GM12878 (cell line): ENCODE data around the gene LRRC27.

Experiments used
- BCL11A ChIP-seq: IDR thresholded peaks from 2 replicates; pipeline ENCODE4 v1.6.1; 2011; ENCODE audit warnings: low read depth, low read length
- HDAC6 ChIP-seq: fragments of 200-600 bp; sonication (generic); IDR thresholded peaks from one replicate; pipeline ENCODE4 v1.8.0; 2017; ENCODE audit warnings: antibody characterized with exemption; ENCODE audit not compliant: unreplicated experiment
- RAD21 ChIP-seq: IDR thresholded peaks from 2 replicates; pipeline ENCODE4 v1.6.1; 2011; ENCODE audit warnings: mild to moderate bottlenecking, low read depth, low read length, moderate library complexity; ENCODE audit not compliant: insufficient read depth
- SMC3 ChIP-seq: IDR thresholded peaks from 2 replicates; pipeline ENCODE4 v1.6.1; 2011; ENCODE audit warnings: low read length, improper control_type of control experiment, borderline replicate concordance
- USF1 ChIP-seq: IDR thresholded peaks from 2 replicates; pipeline ENCODE4 v1.6.1; 2011; ENCODE audit warnings: borderline replicate concordance, low read depth, mild to moderate bottlenecking, moderate library complexity, mixed read lengths, low read length; ENCODE audit not compliant: insufficient read depth; ENCODE audit errors: extremely low read length
- USF2 ChIP-seq: IDR thresholded peaks from 2 replicates; pipeline ENCODE4 v1.6.1; 2011; ENCODE audit warnings: low read depth, low read length, improper control_type of control experiment, borderline replicate concordance
- TF ChIP-seq, protein P1 (sequence below), 3 experiments: IDR thresholded peaks in 2 of 3; conservative IDR thresholded peaks in 1 of 3; 2 replicates each; pipeline ENCODE4 v1.5.1; 2011; ENCODE audit warnings: low read depth in 3 of 3, low read length in 3 of 3, mild to moderate bottlenecking in 3 of 3, control low read depth in 2 of 3, moderate library complexity in 2 of 3, inconsistent platforms in 1 of 3, mixed read lengths in 1 of 3; ENCODE audit not compliant: control insufficient read depth in 2 of 3, insufficient read depth in 1 of 3; ENCODE audit errors: extremely low read depth in 1 of 3

GRCh38 chr10:132290631-132291030 lies 41.4 kb upstream of the LRRC27 start:
- no peak for TF ChIP-seq SMC3
- no peak for TF ChIP-seq RAD21
- TF ChIP-seq USF1: no peak
- TF ChIP-seq BCL11A: no peak
- TF ChIP-seq, protein P1, sequence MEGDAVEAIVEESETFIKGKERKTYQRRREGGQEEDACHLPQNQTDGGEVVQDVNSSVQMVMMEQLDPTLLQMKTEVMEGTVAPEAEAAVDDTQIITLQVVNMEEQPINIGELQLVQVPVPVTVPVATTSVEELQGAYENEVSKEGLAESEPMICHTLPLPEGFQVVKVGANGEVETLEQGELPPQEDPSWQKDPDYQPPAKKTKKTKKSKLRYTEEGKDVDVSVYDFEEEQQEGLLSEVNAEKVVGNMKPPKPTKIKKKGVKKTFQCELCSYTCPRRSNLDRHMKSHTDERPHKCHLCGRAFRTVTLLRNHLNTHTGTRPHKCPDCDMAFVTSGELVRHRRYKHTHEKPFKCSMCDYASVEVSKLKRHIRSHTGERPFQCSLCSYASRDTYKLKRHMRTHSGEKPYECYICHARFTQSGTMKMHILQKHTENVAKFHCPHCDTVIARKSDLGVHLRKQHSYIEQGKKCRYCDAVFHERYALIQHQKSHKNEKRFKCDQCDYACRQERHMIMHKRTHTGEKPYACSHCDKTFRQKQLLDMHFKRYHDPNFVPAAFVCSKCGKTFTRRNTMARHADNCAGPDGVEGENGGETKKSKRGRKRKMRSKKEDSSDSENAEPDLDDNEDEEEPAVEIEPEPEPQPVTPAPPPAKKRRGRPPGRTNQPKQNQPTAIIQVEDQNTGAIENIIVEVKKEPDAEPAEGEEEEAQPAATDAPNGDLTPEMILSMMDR (IDR thresholded peaks at IDR 0.05 in 2 of 3, conservative IDR thresholded peaks at IDR 0.05 in 1 of 3; ENCODE audit: control insufficient read depth in 2 of 3, extremely low read depth in 1 of 3, insufficient read depth in 1 of 3, low read depth in 3 of 3, low read length in 3 of 3): no peak
- TF ChIP-seq USF2: no peak
- no peak for TF ChIP-seq HDAC6
